NCI-H146 (cell line): Measurements from ENCODE around the gene ABCC4.

ENCODE experiments used
- DNase-seq: peaks from one replicate; lab custom pipeline; 2025; lab: John Stamatoyannopoulos, UW

The ABCC4 gene

DNA sequence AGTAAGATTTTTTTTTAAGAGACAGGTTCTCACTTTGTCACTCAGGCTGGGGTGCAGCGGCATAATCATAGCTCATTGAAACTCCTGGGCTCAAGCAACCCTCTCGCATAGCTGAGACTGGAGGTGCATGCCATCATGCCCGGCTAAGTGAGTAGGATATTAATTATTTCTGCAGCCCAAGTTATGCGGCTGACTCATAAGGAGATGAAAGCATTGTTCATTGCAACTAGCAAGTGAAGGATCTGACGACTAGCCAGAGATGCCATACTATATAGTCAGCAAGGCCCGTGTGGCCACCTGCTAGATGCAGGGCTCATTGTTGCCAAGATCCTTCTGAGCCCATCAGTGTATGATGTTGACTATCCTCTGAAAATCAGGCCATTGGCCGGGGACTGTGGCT, 45.2 kb downstream of the ABCC4 start:
- DNase-seq: no peak

DNA sequence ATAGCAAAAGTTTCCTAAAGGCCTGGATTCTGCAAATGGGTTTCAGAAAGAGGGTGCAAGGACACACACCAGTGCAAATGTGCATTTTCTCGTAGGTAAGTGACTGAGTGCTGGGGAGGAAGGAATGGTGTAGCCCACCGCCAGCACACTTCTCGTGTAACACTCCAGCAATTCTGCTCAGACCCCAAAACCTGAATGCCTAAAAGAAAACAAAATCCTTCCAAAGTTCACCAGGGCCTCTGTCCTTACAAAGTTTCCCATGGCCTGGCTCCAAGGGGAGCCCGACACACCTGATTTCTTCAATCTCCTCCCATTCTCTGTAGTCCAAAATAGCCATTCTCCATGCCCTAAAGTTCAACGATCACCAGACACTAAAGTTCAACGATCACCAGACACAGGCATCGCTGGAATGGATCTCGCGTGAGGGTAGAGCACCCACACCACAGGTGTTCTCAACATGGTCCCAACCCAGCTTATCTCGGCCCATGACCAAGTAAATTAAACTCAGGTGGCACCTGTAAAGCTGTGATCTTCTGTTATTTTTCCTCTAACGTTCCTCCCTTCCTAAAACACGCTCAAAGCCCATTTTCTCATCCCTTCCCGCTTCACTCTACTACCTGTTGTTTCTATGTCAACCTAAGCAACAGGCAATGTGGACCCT, 46.0 kb downstream of the ABCC4 start:
- no peak for DNase-seq

DNA sequence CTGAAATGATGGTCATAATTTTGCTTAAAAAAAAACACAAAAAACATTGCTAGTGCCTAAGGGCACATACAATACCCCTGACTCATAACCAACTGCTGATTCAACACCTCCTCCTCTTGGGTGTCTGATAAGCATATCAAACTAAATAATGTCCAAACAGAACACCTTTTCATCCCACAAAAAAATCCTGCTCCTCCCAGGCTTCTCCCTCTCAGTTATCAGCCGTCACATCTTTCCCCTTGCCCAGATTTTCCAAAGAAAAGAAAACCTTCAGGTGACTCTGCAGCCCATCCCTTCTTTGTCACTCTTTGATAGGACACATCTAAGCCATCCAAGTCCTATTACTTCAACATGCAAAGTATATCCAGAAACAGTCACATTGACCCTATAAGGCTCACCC, 46.9 kb downstream of the ABCC4 start:
- DNase-seq: no peak

DNA sequence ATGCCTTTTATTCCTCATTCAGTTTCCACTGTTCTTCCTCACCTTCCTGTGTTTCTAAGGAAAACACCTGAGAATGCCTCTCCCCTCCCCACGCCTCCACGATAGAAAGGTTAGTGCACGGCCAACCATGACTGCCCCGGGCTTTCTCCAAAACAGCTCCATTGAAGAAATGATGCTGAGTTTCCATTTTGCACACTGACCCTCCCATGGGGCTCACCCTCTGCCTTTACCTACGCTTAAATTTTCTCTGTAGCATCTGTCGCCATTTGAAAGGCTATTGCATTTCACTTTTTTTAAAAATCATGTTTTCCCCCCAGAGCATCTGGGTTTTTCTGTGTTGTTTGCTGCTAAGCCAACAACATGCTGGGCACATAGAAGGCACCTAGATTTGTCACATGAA, 48.2 kb downstream of the ABCC4 start:
- DNase-seq: no peak

DNA sequence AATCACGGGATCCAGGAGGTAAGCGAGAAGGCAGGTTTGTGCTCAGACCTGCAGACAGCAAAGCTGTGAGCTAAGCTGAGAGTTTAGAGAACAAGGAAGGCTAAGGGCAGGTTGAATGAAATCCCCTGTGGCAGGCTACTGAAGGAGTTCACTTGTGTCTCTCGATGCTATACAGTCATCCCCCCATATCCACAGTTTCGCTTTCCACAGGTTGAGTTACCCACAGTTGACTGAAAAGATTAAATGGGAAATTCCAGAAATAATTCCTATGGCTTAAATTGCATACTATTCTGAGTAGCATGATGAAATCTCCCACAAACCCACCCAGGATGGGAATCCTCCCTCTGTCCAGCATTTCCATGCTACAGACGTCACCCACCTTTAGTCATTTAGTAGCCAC, 49.6 kb downstream of the ABCC4 start:
- no peak for DNase-seq

DNA sequence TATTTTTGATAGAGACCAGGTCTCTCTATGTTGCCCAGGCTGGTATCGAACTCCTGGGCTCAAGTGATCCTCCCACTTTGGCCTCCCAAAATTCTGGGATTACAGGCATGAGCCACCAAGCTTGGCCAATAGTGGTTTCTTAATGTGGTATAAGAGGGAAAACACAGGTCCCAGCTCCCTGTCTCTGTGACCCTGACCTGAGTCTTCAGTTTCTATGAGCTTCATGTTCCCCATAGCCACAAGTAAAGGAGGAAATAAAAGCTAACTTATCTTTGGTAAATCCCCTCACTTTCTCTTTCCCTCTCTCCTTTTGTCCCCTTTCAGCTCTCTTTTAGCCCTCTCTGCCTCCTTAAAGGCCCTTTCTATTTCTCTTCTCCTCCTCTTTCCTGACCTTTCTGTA, 50.3 kb downstream of the ABCC4 start:
- DNase-seq: no peak

DNA sequence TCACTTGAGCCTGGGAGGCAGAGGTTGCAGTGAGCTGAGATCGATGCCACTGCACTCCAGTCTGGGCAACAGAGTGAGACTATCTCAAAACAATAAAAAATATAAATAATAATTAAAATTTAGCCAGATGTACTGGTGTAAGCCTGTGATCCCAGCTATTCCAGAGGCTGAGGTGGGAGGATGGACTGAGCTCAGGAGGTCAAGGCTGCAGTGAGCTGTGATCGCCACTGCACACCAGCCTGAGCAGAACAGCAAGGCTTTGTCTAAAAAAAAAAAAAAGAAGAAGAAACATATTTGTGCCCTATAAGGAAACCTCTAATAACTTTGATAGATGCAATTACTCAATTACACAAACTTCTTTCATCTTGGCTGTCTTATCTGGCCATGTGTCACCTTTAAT, 52.3 kb downstream of the ABCC4 start:
- DNase-seq: no peak

DNA sequence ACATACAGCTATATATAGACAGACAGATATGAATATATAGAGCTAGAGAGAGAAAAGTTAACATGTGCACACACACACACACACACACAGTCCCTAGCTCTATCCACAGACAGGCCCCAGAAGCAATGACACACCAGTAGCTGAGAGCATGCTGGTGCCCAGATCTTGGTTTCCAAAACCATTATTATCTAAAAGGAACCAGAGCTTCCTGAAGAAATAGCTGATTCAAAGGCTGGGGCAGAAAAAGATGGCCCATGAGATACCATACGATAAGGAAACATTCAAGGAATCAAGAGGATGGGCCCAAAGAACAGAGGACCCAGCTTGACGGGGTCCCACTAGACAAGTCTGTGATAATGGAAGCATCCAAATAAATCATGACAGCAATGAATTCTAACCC, 53.4 kb downstream of the ABCC4 start:
- no peak for DNase-seq

DNA sequence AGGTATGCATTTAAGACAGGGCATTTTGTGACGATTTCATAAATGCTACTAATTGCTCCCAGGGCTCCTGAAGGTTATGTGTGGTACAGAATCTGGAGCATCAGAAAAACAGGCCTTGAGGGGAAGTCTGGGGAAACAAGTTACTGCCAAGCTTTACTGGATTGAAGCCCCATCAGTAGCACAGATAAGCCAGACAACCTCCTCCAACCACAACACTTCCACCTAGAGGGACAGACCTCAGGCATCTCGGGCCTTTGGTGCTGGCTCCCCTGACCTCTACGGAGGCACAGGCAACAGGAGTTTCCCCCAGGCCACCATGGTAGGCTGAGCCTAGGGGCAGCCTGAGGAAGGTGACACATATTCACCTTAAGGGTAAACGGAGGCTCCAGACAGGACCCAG, 54.1 kb downstream of the ABCC4 start:
- DNase-seq: no peak

DNA sequence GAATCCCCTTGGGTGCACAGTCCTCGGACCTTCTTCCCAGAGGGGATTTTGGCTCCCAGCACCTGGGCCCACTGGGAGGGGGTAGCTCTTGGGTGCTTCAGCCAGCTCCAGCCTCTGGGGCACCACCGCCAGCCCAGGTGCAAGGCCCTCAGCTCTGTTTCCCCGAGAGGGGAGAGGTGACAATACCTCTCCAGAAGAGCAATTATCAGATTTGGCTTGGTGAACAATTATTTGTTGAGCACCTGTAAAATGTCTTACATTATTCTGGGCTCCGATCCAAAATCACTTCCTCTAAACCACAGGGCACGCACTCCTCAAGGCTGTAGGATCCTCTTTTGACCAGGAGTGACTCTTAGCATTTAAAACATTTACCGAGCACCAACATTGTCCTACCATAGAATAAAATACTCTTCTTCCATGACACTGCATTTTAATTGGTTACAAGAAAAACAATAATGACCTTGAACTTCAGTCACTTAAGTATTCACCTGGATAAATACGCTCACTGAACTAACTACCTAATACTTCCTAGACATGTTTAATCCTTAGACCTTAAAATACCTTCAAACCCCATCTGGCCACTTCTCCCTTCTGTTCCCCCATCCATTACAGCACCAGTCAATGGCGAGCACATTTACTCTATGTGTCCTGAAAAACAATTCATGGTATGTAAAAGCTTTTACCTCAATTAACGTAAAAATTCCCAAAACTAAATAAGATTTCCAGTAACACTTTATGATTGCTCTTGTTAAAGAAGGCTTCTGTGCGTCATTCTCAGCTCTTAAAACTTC, 54.8 kb downstream of the ABCC4 start:
- DNase-seq: peak; percentile 73

DNA sequence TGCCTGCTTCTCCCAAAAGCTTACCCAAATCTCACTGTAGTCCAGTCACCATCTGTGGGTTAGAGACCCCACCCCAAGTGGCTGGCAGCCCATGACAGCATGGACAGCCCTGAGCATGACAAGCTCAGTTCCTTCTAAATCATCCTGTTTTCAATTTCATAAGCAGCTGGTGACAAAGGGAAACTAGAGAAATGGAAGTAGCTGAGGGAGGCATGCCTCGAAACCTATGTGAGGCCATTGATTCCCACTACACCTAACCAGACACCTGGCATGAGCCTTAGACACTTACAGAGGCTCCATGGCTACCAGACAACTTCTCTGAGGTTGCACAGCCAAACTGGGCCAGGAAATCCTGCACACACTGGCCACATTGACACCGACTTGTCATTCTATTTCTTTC, 56.2 kb downstream of the ABCC4 start:
- no peak for DNase-seq

DNA sequence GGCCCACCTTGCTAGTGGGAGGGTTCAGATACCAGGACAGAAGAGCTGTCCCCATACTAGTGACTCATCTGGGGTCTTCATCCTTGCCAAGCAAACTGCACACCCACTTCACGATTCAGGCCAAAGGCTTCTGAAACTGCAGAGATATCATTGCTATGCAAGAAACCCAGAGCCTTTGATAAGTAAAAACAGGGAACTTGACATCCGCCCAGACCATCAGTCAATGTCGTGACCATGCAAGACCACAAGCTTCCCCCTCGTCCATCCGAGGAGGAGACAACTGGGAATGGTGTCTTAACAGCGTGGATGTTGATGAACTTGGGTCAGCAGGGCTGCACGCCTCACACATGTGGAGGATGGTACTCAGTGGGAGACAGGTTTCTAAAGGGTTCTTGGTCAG, 58.0 kb downstream of the ABCC4 start:
- DNase-seq: no peak

DNA sequence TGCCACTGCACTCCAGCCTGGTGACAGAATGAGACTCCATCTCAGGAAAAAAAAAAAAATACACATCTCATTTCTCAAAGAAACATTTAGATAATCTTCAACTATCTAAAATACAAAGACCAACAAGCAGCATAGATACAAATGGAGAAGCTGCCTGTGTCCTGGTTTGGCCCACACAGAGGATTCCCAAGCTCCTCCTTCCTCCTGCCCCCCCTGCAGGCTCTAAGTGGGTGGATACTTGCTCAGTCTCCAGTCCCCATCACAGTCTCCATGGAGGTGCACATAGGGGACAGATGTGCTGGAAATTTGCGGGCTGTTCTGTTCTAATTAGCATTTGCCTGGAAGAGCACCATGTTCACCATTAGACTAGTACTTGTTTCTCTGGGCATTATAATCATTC, 59.9 kb downstream of the ABCC4 start:
- no peak for DNase-seq

DNA sequence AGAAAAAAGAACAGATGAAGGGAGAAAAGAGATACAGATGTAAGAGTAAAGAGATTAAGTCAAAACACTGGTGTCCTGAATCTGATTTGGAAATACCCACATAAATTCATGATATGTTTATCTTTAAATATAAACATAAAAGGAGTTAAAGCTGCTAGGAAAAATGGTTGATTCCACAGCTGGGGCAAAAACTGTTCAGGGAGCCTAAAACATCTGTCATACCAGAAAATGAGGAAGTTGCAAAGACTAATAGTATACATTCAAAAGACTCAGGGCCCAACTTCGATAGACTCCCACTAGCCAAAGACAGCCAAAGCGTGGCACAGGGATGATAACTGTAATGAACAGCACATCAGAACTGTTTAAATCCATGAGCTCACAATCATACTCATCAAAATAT, 62.0 kb downstream of the ABCC4 start:
- DNase-seq: no peak

DNA sequence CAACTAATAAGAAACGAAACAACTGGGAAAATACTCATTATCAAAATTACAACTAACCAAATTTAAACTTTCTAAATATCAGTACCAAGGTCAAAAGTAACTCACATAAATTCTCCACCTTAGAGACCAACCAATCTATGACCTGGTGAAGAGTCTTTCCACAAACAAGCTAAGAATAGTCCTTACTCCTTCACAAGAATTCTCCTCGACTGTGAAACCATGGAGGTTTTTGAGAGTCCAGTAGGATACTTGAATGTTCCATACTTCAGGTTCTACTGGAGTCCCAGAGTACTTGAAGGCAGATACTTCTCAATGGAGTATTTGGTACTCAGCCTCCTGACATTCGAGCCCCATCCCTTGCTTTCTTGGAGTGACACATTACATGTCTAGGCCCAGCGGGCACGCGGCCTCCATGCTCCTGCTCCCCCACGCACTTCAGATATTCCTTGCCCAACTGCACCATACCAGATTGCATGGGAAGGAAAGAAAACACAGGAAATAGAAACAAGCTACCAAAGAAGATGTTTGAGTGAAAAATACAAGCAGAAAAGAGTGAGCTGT, 63.9 kb downstream of the ABCC4 start:
- DNase-seq: no peak

DNA sequence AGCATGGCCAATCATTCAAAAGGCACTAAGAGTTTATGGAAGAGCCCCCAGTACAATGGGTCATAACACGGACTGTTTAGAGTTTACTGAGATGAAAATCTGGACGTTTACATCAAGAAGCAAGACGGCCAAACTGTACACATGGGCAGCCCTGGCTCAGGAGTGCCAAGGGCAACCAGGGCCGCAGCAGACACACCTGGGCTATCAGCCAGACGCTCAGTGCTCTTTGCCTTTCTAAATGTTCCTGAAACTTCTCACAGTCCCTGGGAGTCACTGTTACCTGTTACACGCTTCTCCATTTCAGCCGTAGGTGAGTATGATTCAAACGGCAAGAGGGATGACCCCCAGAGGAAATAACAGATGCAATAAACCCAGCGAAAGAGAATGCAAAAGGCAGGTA, 64.5 kb downstream of the ABCC4 start:
- DNase-seq: no peak

DNA sequence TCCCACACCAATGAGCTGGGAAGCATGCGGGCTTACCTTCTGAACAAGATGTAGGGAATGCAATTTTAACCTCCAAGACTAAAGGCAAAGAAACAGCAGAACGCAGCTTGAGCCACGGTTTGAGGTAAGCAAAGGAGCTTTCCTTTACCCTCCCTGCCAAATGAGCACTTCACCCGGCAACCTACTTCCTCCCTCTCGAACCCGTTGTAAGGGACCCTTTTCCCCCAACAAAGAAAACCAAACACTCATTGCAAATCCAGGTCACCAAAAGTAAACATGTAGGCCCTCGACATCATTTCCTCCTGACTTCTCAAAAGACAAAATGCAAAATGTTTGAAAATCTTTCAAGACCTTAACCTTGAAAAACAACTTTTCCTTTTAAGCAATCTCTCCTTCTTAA, 65.3 kb downstream of the ABCC4 start:
- DNase-seq: no peak

DNA sequence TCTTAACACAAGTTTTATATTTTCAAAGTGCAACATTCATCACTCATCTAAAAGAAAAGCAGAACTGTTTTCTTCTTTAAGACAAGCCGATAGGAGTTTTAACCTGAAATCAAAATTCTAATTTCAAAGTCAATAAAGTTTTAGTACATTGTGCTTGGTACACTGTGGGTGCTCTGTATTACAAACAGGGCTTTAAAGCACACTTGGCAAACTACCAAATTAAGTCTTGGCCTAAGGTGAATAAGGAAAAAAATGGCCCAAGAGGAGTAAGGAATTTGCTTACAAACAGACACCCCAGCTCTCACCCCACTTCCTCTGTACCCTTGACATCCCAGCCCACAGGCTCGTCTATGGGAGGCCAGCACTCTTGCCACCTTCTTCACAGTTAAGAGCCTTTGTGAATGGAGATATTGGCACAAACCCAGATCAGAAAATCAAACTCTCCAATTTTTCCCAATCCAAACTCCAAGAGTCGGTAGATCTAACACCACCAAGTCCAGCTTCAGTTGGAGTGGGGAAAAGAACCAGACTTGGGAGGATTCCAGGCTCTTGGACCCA, 66.0 kb downstream of the ABCC4 start:
- DNase-seq: no peak

DNA sequence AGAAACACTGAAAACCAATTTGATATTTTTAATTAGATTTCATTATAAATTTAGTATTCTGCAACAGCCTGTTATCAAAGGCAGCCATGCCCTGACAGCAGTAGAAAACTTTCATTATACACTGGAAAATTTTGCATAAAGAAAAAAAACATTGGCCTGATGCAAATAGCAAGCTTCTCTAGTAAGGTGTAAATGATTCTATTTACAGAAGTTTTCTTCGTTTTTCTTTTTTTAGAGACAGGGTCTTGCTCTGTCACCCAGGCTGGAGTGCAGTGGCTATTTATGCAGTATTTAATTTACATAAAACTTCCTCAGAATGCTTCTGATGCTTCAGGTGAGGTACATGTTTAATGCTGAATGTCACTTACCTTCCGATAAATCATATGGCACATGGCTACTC, 67.0 kb downstream of the ABCC4 start:
- DNase-seq: no peak

DNA sequence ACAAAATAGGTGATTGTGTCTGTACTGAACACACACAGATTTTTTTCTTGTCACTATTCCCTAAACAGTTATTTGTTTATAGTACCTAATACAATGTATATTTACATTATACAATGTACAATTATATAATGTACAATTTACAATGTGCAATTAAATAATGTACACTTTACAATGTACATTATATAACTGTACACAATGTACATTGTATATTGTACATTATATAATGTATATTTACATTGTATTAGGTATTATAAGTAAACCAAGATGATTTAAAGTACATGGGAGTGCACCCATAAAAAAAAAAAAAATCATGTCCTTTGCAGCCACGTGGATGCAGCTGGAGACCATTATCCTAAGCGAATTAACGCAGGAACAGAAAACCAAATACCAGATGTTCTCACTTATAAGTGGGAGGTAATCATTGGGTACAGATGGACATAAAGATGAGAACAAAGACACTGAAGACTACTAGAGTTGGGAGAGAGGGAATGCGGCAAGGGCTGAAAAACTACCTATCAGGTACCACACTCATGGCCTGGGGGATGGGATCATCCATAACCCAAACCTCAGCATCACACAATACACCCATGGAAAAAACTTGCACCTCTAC, 68.1 kb downstream of the ABCC4 start:
- peak; percentile 21 for DNase-seq

DNA sequence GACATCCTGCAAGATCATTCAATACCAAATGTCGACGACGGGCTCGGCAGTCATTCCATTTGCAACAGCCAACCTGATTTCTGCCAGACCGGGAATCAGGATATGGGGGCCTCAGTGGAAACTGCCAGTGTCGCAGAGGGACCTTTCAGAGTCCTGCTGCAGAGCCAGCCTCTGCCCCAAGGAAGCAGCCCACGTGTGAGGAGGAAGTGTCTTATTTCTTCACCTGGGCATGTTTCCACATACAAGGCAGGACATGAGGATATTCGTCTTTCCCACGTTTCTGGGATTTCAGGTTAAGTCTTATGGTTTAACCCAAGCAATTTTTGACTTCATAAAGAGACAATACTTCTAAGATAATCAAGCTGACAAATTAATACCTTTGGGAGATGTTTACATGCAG, 69.9 kb downstream of the ABCC4 start:
- no peak for DNase-seq

DNA sequence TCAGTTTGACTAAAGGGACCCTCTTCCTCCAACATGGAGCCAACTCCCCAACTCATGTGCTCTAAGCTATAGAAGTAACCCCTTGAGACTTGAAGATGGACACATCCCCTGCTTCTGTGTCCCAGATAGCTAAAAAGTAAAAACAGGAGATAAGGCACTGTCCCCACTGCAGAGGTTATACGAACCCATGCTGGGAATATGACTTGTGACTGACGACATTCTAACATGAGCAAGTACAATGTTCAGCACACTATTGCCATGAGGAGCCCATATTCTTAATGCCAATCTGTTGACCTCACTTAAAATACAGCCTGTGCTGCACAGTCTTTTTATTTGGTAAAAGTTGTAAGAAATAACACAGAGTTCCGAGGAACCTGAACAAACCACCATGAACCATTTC, 71.4 kb downstream of the ABCC4 start:
- no peak for DNase-seq

DNA sequence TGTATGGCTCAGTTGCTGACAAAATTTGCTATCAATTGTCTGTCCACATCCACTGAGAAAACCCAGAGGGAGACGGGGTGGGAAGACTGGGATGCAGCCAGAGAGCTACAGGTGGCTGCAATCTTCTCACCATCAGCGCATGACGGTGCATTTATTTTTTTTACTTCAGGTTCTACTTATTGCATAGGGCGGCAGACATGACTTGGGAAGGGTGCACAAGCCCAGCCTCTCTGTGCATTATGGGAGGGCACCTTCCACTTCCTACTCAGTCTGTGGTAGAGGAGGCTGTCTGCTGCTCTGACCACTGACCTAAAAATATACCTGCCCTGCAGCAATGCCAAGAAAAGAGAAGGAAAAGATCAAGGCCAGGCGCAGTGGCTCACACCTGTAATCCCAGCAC, 73.1 kb downstream of the ABCC4 start:
- no peak for DNase-seq
